GM12865 (cell line): Measurements from ENCODE around the gene SACM1L.

Source experiments
- DNase-seq: peaks from one replicate; pipeline ENCODE4 v3.0.0; 2010; ENCODE audit warnings: low read depth
- H3K4me3 ChIP-seq: 2 replicates; pipeline ENCODE4 v1.5.1; 2011; ENCODE audit warnings: mild to moderate bottlenecking, low read depth, low read length, control low read depth
- TF ChIP-seq, protein P1 (sequence below): IDR thresholded peaks from 2 replicates; pipeline ENCODE4 v1.5.1; 2011; ENCODE audit warnings: low read length, control low read depth, low read depth, inconsistent platforms; ENCODE audit not compliant: insufficient read depth; ENCODE audit errors: missing control alignments

Gene SACM1L

GRCh38 chr3:45656575-45657363, 32.4 kb upstream of the SACM1L start:
- TF ChIP-seq, protein P1, sequence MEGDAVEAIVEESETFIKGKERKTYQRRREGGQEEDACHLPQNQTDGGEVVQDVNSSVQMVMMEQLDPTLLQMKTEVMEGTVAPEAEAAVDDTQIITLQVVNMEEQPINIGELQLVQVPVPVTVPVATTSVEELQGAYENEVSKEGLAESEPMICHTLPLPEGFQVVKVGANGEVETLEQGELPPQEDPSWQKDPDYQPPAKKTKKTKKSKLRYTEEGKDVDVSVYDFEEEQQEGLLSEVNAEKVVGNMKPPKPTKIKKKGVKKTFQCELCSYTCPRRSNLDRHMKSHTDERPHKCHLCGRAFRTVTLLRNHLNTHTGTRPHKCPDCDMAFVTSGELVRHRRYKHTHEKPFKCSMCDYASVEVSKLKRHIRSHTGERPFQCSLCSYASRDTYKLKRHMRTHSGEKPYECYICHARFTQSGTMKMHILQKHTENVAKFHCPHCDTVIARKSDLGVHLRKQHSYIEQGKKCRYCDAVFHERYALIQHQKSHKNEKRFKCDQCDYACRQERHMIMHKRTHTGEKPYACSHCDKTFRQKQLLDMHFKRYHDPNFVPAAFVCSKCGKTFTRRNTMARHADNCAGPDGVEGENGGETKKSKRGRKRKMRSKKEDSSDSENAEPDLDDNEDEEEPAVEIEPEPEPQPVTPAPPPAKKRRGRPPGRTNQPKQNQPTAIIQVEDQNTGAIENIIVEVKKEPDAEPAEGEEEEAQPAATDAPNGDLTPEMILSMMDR = peak; percentile 91
- no peak overlapping the region for H3K4me3 ChIP-seq
- DNase-seq = peak; percentile 97

DNA sequence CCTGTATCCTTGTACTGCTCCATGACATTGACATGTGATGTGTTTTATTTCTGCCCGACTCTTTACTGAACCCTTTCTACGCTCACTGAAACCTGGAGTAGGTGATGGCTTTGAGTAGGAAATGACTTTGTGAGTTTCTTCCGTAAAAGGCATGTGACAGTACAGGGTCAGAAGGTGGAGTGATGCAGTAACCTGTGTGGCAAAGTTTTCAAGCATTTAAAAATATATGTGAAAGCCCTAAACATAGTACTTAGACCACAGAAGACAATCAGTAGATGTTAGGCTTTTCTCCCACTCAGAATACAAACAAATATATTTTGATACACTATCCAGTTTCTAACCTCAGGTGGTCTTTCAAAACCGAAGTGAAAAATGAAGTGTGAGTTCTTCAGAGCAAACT, 31.3 kb upstream of the SACM1L start:
- TF ChIP-seq, protein P1 = no peak
- H3K4me3 ChIP-seq = no peak overlapping the region

GRCh38 chr3:45659661-45660566, 29.3 kb upstream of the SACM1L start:
- DNase-seq = no peak
- H3K4me3 ChIP-seq = no peak overlapping the region
- TF ChIP-seq, protein P1 = peak; percentile 93

More for the DNA sequence above, 31.3 kb upstream of the SACM1L start:
- DNase-seq = peak; percentile 82

- TF ChIP-seq, protein P1 = no peak
- no peak for DNase-seq
- no peak overlapping the region for H3K4me3 ChIP-seq
Measured at GRCh38 chr3:45660567-45660901, 28.7 kb upstream of the SACM1L start.

DNA sequence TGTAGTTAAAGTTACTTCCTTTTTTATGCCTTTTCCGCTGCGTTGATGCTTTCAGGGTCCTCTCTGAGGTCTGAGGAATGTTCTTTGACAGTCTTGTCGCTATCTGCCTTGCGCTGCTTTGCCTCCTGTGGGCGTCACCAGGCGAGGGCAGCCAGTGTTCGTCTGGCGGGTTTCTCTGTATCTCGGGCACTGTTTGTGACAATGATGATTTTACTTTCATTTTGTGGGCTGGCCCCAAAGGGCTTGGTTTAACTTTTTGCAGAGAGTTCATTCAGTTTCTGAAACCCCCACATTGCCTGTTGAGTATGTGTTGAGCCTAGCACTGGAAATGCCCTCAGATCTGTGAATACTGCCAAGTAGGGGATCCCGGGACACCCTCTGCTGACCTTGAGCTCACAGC, 24.6 kb upstream of the SACM1L start:
- peak overlapping the region; percentile 42 for H3K4me3 ChIP-seq

DNA sequence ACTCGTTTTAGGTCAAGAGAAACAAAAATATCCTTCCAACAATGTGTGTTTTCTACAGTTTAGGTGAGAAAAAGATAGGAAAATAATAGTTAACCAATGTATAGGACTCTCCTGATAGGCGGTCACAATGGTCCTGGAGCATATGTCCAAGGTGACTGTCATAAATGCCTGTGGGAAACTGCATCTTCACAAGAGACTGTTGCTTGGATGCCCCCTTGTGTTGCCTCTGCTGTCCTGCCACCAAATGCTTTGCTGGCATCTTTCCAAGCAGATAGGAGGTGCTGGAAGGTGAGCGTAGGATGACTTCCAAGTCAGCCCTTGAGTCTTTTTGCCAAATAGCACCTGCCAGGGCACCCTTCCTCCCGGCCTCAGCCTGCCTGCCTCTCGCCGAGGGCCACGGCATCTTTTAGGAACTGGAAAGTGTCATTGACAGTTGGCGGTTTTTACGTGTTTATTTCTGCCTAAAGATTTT, 24.1 kb upstream of the SACM1L start:
- peak overlapping the region; percentile 42 for H3K4me3 ChIP-seq
- peak; percentile 77 for DNase-seq
- TF ChIP-seq, protein P1 = peak; percentile 60

More for the DNA sequence above, 24.6 kb upstream of the SACM1L start:
- peak; percentile 83 for DNase-seq
- TF ChIP-seq, protein P1 = no peak
